GM19099 (cell line): ENCODE measurements around the gene FOXO4.
A peak's percentile ranks its signal among the peaks of the same experiment; 100 is the strongest.

Experiments used
- POLR2A ChIP-seq: IDR thresholded peaks from 3 replicates; pipeline ENCODE4 v1.6.1; 2011; ENCODE audit warnings: low read depth; ENCODE audit not compliant: insufficient read length; ENCODE audit errors: extremely low read depth

Gene FOXO4, protein sequence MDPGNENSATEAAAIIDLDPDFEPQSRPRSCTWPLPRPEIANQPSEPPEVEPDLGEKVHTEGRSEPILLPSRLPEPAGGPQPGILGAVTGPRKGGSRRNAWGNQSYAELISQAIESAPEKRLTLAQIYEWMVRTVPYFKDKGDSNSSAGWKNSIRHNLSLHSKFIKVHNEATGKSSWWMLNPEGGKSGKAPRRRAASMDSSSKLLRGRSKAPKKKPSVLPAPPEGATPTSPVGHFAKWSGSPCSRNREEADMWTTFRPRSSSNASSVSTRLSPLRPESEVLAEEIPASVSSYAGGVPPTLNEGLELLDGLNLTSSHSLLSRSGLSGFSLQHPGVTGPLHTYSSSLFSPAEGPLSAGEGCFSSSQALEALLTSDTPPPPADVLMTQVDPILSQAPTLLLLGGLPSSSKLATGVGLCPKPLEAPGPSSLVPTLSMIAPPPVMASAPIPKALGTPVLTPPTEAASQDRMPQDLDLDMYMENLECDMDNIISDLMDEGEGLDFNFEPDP

DNA sequence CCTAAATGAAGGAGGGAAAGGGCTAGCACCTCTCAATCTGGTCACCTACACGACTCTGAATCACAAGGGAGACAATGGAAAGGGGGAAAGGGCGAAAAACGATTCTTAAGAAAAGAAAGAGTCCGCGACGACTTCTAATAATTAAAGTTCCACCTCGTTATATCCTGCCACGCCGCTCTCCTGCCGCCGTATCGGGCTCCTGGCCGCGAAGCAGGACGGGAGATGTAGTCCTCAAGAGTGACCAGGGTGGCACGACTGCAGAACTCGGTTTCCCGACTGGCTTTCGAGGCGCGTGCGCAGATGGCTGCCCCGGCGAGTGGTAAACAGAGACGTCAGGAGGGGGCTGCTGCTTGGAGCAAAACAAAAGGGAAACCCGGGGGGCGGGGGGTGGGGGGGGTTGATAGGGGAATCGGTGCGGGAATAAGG is at the start of gene FOXO4:
Gene FOXO4 (plus strand): TSS at position 297 of the 426 bp plus-strand sequence. CDS start 678 bp downstream, outside the sequence.
- TF ChIP-seq POLR2A: peak; percentile 48

DNA sequence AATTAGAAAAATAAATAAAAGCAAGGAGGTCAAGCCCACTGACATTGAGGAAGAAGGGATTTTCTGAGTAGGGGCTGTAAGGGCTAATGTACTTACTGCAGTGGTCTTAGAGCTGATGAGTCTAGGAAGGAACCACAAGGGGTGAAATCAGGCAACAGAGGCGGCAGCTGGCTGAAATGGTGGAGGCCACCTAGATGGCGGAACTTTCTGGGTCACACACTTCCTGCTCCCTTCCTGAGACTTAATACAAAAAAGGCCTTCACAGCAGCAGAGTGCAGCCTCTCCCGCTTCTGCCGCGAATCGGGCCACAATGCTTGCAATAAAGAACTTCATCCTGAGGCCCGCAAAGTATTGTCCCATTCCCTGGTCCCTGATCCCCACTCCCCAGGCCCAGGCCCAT is 42.9 kb upstream of the FOXO4 start:
- no peak for TF ChIP-seq POLR2A

DNA sequence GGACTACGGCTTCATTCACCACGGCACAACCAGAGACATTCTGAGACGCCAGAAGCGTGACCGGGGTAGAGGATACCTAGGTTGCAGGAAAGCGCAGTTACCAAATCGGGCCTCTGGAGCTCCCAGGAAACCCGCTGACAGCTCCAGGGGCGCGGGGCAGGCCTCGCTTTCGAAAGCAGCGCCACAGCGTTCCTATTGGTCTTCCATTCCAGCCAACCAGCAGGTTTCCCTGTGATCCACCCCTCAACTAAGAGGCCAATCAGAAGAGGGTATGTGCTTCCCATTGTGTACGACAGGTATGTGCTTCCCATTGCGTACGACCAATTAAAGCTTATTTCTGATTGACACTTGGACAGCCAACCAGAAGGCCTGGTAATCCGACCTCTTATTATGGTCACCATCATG is 42.4 kb upstream of the FOXO4 start:
- TF ChIP-seq POLR2A: peak; percentile 22

DNA sequence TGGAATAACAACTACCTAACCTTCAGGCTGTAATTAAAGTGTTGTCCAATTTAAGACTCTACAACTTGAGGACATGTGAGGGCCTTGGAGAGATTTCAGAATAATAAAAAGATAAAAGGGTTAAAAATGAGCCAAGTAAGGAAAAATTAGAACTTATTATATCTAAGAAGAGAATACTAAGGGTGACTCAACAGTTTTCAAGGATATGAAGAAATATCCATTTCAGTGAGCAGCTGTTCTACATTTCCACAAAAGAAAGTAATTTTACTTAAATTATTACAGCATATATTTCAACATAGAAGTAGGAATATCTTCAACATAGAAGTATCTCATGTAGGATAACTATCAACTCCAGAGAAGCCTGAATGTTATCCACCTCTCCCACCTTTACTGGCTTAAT is 38.8 kb upstream of the FOXO4 start:
- TF ChIP-seq POLR2A: no peak

DNA sequence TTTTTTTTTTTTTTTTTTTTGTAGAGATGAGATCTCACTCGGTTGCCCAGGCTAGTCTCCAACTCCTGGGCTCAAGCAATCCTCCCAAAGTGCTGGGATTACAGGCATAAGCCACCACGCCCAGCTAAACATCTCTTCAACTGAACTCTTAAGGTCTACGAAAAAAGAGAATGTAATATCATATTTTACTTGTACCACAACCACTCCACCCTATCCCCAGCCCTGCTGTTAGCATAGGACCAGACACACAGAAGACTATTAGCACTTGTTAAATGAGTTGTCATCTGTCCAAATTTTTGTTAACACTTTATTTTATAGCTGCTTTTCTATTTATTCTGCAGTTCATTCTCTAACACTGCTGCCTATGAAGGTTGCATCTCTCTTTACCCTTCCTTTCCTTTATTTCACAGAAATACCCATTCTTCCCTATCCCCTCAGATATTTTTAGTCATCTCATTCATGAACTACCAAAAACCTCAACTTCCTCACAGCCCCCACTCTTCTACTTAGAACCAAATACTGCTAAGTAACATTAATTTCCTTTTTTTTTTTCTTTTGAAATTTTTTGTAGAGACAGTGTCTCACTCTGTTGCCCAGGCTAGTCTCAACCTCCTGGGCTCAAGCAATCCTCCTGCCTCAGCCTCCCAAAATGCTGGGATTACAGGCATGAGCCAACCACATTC is 37.7 kb upstream of the FOXO4 start:
- TF ChIP-seq POLR2A: no peak

DNA sequence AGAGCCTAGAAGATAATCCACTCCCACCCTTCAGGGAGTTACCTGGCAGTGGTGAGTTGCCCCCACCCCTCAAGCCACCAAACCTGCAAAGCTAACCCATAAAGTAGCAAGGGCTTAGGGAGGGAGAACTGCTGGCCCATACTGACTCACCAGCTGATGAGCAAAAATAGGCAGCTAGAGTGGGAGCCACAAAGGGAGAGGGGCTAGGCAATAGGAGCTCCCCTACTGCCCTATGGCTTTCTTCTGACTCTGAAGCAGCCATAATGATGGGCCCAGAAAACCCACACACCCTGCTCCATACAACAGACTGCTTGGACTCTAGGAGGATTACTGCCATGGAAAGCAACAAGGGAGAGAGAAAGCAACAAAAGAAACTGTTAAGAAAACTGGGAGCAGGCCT is 35.5 kb upstream of the FOXO4 start:
- TF ChIP-seq POLR2A: no peak

DNA sequence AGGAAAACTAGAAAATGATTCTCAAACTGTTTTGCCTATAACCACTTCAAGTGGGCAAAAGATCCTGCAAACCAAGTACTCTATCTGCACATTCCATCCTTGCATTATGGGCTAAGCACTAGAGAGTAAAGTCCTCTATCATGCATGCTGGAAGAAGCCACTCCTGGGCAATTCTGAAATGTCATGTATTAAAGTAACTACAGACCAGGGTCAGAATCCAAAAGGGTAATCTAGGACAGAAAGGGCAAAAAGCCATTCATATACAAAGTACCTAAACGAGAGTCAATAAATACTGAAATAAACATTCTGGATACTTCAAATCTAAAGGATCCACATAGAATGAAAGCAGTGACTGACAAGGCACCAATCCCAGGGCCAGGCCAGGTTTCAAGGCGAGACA is 28.6 kb upstream of the FOXO4 start:
- no peak for TF ChIP-seq POLR2A

DNA sequence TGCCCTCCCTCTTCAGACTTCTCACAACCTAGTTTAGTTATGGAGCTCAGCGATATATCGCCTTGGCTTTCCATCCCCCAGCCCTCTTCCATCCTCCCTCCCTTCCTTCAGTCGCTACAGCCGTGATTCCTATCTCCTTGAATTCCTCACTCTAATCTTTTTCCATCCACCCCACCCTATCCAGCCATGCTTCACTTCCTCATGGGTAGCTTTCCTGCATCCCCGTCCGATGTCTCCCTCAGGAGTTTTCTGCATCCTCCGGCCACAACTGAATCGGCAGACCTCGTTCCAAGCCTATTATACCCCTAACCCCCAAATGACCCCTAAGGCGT is 28.0 kb upstream of the FOXO4 start:
- TF ChIP-seq POLR2A: no peak

DNA sequence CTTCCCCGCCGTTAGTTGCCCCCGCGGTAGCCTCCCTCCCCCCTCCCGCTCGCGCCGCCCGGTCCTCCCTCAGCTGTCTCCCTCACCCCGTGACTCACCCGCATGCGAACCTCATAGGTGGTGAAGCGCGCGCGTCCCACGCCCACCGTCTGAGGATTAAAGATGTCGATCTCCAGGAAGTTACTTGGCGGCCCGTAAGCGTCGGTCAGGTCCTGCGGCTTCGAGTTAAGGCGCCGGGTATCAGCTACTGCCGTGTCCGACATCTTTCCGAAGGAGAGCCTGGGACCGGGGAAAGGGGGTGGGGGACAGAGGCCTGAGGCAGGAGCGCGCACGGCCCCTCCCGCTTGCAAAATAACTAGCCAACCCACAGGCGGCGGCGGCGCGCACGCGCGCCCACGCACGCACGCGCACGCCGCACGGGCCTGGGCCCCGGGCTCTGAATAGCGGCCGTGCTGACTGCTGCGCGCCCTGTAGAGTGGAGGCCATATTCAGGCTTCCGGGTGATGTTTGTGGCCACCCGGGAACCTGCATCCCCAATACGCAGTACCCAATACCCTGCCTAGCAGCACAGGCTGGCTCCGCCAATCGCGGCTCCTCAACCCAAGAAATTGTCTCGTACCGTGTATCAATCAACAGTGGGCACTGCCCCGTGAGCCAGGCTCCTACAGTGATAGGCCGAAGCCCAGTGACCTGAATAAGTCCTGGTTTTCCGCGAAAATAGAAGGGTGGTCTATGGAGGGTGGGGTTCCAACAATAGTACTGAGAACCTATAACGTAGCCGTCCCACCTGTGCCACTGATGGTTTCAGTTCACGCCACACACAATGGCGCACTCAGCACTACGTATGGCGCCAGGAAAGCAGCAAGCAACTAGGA is 27.4 kb upstream of the FOXO4 start, which contains the start of gene SNX12:
Gene SNX12 (minus strand): TSS at position 291 of the 875 bp plus-strand sequence. CDS start 28 bp downstream, at position 263.
- TF ChIP-seq POLR2A: peak; percentile 61

DNA sequence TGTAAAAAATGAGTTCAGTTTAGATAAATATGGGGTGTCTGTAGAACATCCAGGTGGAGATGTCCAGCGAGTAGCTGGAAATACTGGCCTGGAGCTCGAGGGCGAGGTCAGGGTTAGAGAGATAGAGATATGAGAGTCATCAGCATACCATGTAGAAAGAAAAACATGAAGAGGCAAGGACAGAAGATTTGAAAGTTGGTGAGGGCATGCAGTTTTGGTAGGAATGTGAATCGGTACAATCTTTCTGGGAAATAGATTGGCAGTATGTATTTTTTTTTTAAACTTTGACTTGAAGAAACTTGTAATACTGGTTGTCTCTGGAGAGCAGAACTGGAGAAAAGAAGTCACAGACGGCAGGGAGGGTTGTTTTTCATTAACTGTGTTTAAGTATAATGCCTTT is 25.1 kb upstream of the FOXO4 start:
- no peak for TF ChIP-seq POLR2A

DNA sequence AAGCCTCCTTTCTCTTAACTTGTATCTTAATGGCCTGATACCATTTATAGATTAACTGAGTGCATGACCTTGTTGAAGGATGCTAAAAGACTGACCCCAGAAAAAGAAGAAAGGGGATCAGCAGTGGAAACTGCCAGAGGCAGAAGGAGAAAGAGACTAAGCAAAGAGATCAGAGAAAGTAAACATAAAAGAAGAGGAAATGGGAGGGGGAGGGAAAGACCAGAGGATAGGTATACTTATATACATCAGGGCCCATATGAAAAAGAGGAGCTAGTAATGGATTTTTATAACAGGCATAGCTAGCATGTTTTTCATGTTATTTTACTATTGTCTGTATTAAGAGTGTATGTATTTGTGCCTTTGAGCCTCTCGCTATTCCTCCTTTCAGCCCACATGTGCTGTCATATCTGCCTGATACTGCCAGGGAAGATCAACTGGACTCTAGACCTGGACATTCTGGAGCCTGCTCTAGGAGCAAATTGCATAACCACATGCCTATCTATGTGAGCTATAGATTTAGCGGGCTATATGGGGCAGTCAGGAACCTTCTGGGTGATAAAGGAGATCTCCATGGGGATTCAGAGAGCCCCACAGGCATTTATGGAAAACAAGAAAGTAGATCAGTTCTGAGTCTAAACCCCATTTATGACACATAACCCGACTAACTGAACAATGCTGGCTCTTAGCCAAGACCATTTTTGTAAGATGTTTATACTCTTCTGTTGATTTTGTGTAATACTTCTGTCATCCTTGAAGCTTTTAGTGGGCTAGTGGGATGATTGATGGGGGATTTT is 14.1 kb upstream of the FOXO4 start:
- TF ChIP-seq POLR2A: no peak

DNA sequence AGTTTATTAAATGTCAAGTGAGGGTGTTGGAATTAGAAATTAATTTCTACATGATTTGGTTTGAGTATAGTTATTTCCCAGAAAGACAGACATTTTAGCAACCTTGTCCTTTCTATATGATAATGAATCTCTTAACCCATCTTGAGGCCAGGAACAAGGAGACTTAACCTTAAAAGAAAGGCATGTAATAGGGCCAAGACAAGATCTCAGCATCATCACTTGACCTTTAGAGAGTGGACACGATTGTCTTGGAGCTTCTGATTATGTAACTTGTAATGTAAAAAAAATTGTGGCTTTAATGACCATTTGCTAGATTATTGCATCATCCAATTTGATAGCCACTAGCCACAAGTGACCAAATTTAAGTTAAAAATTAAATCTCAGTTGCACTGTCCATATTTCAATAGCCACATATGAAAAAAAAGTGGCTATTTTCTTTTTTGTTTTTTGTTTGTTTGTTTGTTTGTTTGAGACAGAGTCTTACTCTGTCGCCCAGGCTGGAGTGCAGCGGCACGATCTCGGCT is 13.5 kb upstream of the FOXO4 start:
- TF ChIP-seq POLR2A: no peak

DNA sequence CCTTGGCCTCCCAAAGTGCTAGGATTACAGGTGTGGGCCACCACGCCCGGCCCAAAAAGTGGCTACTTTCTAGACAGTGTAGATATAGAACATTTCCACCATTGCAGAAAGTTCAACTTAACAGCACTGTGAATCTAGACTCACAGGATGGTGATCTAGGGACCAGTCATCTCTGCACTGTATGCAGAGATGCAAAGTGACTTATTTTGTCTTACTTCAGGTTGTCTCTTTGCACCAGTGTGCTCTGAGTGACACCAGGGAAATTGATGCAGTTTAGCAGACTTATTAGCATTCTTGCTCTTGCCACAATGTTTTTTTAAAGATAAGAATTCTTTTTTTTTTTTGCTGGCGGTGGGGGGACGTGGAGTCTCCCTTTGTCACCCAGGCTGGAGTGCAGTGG is 12.8 kb upstream of the FOXO4 start:
- no peak for TF ChIP-seq POLR2A

DNA sequence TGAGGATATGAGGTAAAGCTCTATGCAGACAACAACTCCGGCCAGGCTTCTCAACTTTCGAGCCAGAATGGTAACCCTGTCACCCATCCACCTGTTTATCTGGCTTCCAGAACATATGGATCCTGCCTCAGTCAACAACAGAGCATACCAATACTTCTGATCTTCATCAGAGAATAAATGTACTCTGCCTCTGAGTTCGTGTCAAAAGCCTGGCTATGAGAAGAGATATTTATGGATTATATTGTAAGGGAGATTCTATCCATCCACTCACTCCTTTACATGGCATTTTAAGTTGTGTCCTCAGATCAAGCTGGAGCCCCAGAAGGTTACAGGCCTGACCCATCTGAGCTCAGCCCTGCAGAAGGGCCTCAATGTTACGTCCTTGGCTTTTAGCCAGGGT is 9.8 kb upstream of the FOXO4 start:
- TF ChIP-seq POLR2A: no peak
